HS-27A (cell line): Measurements from ENCODE around the gene SMOC2.
"Not testable (repeated sequence)": the region's sequence is repeated elsewhere in the genome, so short reads cannot be mapped to it uniquely, and the experiment has no call there.

Experiments used
- DNase-seq: peaks from one replicate; pipeline ENCODE4 v3.0.0-alpha.2; 2012; ENCODE audit warnings: low read depth, missing footprints

Gene SMOC2

GRCh38 chr6:168538892-168539811 lies 98.2 kb downstream of the SMOC2 start:
- DNase-seq, result no peak

GRCh38 chr6:168540713-168541291 lies 99.8 kb downstream of the SMOC2 start:
- DNase-seq, result no peak

- no peak for DNase-seq
Measured at GRCh38 chr6:168541307-168541706, 100.3 kb downstream of the SMOC2 start.

GRCh38 chr6:168542301-168542700 lies 101.3 kb downstream of the SMOC2 start:
- no peak for DNase-seq

- DNase-seq, result no peak
Measured at GRCh38 chr6:168545428-168545827, 104.4 kb downstream of the SMOC2 start.

- DNase-seq, result no peak
Measured at GRCh38 chr6:168546151-168546550, 105.2 kb downstream of the SMOC2 start.

- no peak for DNase-seq
Measured at GRCh38 chr6:168546730-168547129, 105.7 kb downstream of the SMOC2 start.

GRCh38 chr6:168550326-168550725 lies 109.3 kb downstream of the SMOC2 start:
- DNase-seq, result no peak

- no peak for DNase-seq
Measured at GRCh38 chr6:168554472-168554871, 113.5 kb downstream of the SMOC2 start.

- DNase-seq, result no peak
Measured at GRCh38 chr6:168554898-168555617, 114.1 kb downstream of the SMOC2 start.

- no peak for DNase-seq
Measured at GRCh38 chr6:168555618-168556273, 114.8 kb downstream of the SMOC2 start.

GRCh38 chr6:168557512-168557911 lies 116.5 kb downstream of the SMOC2 start:
- DNase-seq, result no peak

GRCh38 chr6:168558686-168559085 lies 117.7 kb downstream of the SMOC2 start:
- DNase-seq, result no peak

GRCh38 chr6:168559574-168560098 lies 118.7 kb downstream of the SMOC2 start:
- no peak for DNase-seq

GRCh38 chr6:168560126-168560525 lies 119.1 kb downstream of the SMOC2 start:
- DNase-seq, result no peak

GRCh38 chr6:168562576-168563151 lies 121.7 kb downstream of the SMOC2 start:
- no peak for DNase-seq

GRCh38 chr6:168563656-168564055 lies 122.7 kb downstream of the SMOC2 start:
- DNase-seq, result no peak

GRCh38 chr6:168565112-168565511 lies 124.1 kb downstream of the SMOC2 start:
- no peak for DNase-seq

- no peak for DNase-seq
Measured at GRCh38 chr6:168570211-168570610, 129.2 kb downstream of the SMOC2 start.

- DNase-seq, result no peak
Measured at GRCh38 chr6:168571268-168571667, 130.3 kb downstream of the SMOC2 start.

- not testable (repeated sequence) for DNase-seq
Measured at GRCh38 chr6:168573276-168573835, 132.4 kb downstream of the SMOC2 start.
